ENCODE measurements around the gene CBX4. TPM values are rescaled to one million over a fixed set of nuclear protein-coding genes. Genes with fewer than 3 reads are reported as not detected.
A peak's percentile ranks its signal among the peaks of the same experiment; 100 is the strongest.

Gene CBX4
- total RNA-seq, 1 donor from 2014 or later: 39.6 TPM

GRCh38 chr17:79820959-79821330 is 18.3 kb downstream of the CBX4 start:
- Mint-ChIP-seq H3K9me3 (peaks cover 5% of the 10 kb centered on the region), H3K4me3 (no peak overlapping the region), H3K36me3 (no peaks in the 10 kb centered on the region), H3K27me3 (peaks cover 70% of the 10 kb centered on the region), H3K27ac (no peak overlapping the region), H3K4me1 (ENCODE audit: unreplicated experiment) (peaks cover 4% of the 10 kb centered on the region)
- no peak for DNase-seq (ENCODE audit: extremely low spot score, unreplicated experiment)
- TF ChIP-seq CTCF (conservative IDR thresholded peaks at IDR 0.05): no peak

GRCh38 chr17:79819534-79820276 is 19.5 kb downstream of the CBX4 start:
- H3K9me3 Mint-ChIP-seq: peaks cover 5% of the 10 kb centered on the region
- peaks cover 4% of the 10 kb centered on the region for H3K4me1 Mint-ChIP-seq (ENCODE audit: unreplicated experiment)

GRCh38 chr17:79819085-79819484 is 20.2 kb downstream of the CBX4 start:
- Mint-ChIP-seq H3K4me3 (no peak overlapping the region), H3K27ac (no peak overlapping the region), H3K4me1 (ENCODE audit: unreplicated experiment) (no peaks in the 10 kb centered on the region), H3K9me3 (no peaks in the 10 kb centered on the region), H3K36me3 (no peaks in the 10 kb centered on the region), H3K27me3 (peaks cover 72% of the 10 kb centered on the region)
- DNase-seq (ENCODE audit: extremely low spot score, unreplicated experiment): no peak
- TF ChIP-seq CTCF (conservative IDR thresholded peaks at IDR 0.05): no peak

More at GRCh38 chr17:79819534-79820276, 19.5 kb downstream of the CBX4 start:
- Mint-ChIP-seq H3K27ac (peak overlapping the region; percentile 56), H3K36me3 (no peaks in the 10 kb centered on the region), H3K27me3 (peaks cover 71% of the 10 kb centered on the region), H3K4me3 (no peak overlapping the region)
- TF ChIP-seq CTCF (conservative IDR thresholded peaks at IDR 0.05): no peak
- no peak for DNase-seq (ENCODE audit: extremely low spot score, unreplicated experiment)

- TF ChIP-seq CTCF (conservative IDR thresholded peaks at IDR 0.05): no peak
- no peak overlapping the region for H3K27ac Mint-ChIP-seq
- H3K4me1 Mint-ChIP-seq (ENCODE audit: unreplicated experiment): no peaks in the 10 kb centered on the region
- peaks cover 70% of the 10 kb centered on the region for H3K27me3 Mint-ChIP-seq
- no peak for DNase-seq (ENCODE audit: extremely low spot score, unreplicated experiment)
- no peaks in the 10 kb centered on the region for H3K36me3 Mint-ChIP-seq
- H3K9me3 Mint-ChIP-seq: no peaks in the 10 kb centered on the region
- H3K4me3 Mint-ChIP-seq: no peak overlapping the region
These were observed 21.0 kb downstream of the CBX4 start for GRCh38 chr17:79818026-79818758.

- H3K4me3 Mint-ChIP-seq: peak overlapping the region; percentile 85
- H3K27ac Mint-ChIP-seq: peak overlapping the region; percentile 79
- no peaks in the 10 kb centered on the region for H3K36me3 Mint-ChIP-seq
- H3K27me3 Mint-ChIP-seq: peaks cover 69% of the 10 kb centered on the region
- DNase-seq (ENCODE audit: extremely low spot score, unreplicated experiment): no peak
- H3K9me3 Mint-ChIP-seq: no peaks in the 10 kb centered on the region
- no peak for TF ChIP-seq CTCF (conservative IDR thresholded peaks at IDR 0.05)
- peaks cover 6% of the 10 kb centered on the region for H3K4me1 Mint-ChIP-seq (ENCODE audit: unreplicated experiment)
These were observed 23.3 kb downstream of the CBX4 start for GRCh38 chr17:79815836-79816461.

All from type B pancreatic cell (in vitro differentiated cells).